K562 treated with DMSO at 1 percent for 4 hours (cell line): ENCODE results near the gene HINT1. TPM values are rescaled to one million over a fixed set of nuclear protein-coding genes. Genes with fewer than 3 reads are reported as not detected.

Experiments used
- total RNA-seq: library from RNA; unstranded; fragments of 300-600 nt; gene quantifications from 2 replicates; pipeline ENCODE4 v1.2.3, GENCODE V29; 2022; ENCODE audit not compliant: insufficient read depth

HINT1 gene
- 332 and 343 TPM in 2 replicates for total RNA-seq

DNA sequence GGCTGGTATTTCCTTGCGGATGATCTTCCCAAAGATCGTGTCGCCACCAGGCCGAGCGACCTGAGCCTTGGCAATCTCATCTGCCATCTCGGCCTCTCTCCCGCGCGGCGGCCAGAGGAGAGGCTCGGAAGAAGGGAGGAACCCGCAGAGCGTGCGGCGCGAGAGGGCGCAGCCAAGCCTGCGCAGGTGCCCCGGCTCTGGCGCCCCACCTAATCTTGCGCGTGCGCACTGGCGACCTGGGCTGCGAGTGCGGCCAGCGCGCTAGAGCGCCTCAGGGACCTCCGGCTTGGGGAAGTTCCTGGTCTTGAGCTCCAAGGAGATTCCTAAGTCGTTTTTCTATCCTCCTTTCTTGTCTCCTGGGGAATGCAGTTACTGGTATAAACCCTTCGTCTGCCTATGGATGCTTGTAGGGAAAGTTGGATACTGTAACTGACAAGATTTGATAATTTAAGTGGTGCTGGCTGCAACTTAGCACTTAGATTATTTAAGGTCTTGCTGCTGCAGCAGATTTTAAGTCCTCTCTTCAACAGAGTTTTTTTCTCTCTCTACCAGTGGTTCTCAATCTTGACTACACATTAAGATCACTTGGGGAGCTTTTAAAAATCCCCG lies at the start of gene HINT1:
TSS of gene HINT1 (minus strand) at position 138 of the 609 bp plus-strand sequence. CDS start at position 87, 51 bp downstream.

GRCh38 chr5:131170540-131171275 lies 5.7 kb upstream of the HINT1 start, which contains the start of gene LYRM7:
Gene LYRM7, plus strand, starts transcription at chr5:131170944. Its CDS starts 77 bp downstream, at chr5:131171021.

Other genes with a start within 250 kb of the HINT1 start
- 7.7 and 13.1 TPM in 2 replicates for gene LYRM7, start 5.7 kb upstream of the HINT1 start, total RNA-seq
- 17.0 and 20.4 TPM in 2 replicates for gene CDC42SE2, start 98.8 kb upstream of the HINT1 start, total RNA-seq